ENCODE measurements around the gene PCDHAC2.

PCDHAC2 gene, protein sequence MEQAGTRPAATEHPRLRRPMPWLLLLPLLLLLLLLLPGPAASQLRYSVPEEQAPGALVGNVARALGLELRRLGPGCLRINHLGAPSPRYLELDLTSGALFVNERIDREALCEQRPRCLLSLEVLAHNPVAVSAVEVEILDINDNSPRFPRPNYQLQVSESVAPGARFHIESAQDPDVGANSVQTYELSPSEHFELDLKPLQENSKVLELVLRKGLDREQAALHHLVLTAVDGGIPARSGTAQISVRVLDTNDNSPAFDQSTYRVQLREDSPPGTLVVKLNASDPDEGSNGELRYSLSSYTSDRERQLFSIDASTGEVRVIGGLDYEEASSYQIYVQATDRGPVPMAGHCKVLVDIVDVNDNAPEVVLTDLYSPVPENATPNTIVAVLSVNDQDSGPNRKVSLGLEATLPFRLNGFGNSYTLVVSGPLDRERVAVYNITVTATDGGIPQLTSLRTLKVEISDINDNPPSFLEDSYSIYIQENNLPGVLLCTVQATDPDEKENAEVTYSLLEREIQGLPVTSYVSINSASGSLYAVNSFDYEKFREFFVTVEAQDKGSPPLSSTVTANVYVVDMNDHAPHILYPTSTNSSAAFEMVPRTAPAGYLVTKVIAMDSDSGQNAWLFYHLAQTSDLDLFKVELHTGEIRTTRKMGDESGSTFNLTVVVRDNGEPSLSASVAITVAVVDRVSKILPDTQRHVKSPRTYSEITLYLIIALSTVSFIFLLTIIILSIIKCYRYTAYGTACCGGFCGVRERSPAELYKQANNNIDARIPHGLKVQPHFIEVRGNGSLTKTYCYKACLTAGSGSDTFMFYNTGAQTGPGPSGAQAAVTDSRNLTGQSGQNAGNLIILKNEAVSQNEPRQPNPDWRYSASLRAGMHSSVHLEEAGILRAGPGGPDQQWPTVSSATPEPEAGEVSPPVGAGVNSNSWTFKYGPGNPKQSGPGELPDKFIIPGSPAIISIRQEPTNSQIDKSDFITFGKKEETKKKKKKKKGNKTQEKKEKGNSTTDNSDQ

DNA sequence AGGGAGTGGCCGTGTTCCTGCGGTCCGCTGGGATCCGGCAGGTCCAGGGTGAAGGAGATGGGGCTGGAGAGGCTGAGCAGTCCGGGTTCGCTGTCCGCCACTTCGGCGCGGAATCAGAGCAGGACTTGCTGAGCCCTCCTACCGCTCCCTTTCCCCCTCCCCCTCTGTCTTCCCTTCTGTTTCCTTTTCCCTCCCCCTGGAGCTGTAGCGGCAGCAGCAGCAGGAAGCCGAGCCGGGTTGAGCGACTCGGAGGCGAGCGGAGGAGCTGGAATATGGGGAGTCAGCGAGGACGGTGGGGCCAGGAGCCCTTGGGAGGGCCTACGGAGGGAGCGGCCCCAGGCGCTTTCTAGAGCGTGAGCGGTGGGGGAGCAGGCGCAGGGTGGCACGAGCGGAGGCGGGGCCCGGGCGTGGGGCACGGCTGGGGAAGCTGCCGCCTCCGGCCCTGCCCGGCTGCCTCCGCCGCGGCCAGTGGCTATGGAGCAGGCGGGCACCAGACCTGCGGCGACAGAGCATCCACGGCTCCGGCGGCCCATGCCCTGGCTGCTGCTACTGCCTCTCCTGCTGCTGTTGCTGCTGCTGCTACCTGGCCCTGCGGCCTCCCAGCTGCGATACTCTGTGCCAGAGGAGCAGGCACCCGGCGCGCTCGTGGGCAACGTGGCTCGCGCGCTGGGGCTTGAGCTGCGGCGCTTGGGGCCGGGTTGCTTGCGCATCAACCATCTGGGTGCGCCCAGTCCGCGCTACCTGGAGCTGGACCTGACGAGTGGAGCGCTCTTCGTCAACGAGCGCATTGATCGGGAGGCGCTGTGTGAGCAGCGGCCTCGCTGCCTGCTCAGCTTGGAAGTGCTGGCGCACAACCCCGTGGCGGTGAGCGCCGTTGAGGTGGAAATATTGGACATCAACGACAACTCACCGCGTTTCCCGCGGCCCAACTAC, at the start of gene PCDHAC2:
PCDHAC2 (plus strand) TSS at position 184 of the 933 bp plus-strand sequence; CDS start at position 475, 291 bp downstream.
- FAIRE-seq, result no peak

DNA sequence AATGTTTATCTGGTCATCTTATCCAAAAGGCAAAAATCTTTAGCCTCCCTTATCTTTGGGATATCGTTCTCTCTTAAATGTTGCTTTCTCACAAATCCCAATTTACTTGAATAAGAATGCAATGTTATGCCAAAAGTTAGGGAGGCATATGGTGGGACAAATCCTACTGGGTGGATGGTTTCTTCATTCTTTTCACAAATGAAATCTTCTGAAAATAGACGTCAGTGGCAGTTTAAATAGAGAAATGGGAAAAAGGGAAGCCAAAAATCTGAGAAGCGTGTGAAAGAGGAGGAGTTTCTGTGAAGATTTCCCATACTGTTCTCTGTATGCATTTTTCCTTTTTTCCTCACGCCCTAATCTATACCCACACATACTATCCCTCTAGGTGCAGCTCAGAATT, 42.7 kb upstream of the PCDHAC2 start:
- FAIRE-seq, result no peak

DNA sequence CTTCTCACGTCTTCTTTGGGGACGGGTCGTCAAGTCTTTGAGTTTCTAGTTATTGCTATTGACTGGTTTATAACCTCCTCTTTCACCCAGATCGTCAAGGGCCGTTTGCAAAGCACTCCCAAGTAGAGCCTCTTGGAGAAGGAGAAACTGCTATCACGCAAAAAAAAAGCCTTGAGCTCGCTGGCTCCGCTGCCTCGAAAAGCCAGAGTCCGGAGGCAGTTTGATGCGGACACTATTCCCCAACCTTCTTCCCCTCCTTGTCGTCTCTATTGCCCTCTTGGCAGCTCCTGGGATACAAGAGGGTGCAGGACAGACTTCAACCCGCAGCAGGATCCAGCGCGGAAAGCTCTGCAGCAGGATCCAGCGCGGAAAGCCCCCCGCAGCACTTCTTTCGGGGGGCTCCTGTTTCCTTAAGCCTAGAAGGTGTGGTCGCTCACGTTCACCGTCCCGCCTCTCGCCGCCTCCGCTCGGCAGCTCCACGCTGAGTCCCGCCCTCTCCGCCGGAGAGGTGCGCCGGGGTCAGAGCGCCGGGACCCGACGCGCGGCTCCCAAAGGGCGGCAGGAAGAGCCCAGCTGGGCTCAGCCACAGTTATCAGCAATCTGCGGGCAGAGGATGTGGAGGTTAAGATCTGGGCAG, 40.4 kb upstream of the PCDHAC2 start, which contains the start of gene PCDHAC1:
PCDHAC1 (plus strand) TSS at position 494 of the 637 bp plus-strand sequence. CDS start 594 bp downstream, outside the sequence.
- no peak for FAIRE-seq

DNA sequence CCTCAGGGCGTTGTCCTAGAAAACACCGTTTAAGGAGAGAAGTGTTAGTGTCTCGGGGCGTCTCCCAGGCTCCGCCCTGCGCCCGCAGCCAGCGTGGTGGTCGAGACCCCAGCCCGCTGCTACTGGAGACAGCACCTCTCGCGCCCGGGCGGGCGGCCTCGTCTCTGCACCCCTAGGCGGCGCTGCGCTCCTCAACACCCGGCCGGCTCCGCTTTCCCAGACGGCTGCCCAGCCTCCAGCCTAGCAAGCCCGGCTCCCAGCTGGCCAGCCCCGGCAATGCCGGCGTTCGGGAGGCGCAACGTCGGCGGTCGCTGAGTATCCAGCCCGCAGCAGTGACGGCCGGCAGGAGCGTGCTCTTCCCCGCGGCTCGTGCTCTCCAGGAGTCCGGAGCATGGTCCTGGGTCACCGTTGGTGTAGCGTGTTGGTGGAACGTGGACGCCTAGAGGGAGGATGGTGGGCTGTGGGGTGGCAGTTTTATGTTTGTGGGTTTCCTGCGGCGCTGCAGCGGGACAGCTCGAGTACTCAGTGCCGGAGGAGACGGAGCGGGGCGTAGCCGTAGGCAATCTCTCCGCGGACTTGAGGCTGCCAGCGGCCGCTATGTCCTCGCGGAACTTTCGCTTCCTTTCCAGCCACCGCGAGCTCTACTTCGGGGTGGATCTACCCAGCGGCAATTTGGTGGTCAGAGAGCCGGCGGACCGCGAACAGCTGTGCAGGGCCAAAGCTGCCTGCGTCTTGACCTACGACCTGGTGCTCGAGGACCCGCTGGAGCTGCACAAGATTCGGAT, 39.6 kb upstream of the PCDHAC2 start:
- no peak for FAIRE-seq

DNA sequence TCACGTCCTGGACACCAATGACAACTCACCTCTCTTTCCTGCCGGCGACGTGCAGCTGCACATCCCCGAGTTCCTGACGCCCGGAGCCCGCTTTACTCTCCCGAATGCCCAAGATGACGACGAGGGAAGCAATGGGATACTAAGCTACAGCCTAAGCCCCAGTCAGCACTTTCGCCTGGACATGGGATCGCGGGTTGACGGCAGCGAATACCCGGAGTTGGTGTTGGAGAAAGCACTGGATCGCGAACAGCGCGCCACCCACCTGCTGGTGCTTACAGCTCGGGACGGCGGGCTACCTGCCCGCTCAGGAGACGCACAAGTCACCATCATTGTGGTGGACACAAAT, 39.1 kb upstream of the PCDHAC2 start:
- FAIRE-seq, result no peak

DNA sequence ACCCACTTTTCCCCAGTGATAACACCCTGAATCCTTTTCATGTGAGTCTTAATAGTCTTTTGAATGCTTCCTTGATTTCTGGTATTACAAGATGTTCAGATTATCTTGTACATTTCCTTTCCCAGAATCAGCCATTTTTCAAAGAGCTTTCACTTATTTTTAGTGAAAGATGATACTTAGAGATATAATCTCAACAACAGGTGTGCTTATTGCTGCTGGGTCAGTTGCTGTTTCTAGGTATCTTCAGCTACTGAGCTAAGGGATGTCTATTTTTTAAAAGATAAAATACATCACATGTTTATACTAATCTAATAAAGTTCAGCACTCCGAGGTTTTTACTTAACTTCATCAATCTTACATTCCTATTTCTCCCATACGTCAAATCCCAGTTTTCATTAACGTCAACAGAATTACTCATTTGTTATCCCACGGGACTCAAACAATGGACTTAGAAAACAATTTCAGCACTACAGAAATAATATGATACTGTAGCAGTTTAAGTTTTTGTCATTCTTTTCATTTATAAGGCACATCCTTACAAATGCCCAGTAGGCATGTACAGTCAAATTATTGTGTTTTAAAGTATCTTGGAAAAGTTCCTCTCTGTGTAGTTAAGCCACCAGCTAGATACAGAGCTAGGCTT, 31.2 kb upstream of the PCDHAC2 start:
- no peak for FAIRE-seq

DNA sequence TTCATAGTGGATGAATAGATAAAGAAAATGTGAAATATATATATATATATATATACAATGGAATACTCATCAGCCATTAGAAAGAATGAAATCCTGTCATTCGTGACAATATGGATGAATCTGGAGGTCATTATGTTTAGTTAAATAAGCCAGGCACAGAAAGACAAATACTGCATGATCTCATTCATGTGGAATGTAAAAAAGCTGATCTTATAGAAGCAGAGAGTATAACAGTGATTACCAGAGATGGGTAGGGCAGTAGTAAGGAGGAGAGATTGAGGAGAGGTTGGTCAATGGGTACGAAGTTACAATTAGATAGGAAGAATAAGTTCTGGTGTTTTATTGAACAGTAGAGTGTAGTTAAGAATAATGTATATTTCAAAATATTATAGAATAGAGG, 19.7 kb upstream of the PCDHAC2 start:
- FAIRE-seq, result no peak

DNA sequence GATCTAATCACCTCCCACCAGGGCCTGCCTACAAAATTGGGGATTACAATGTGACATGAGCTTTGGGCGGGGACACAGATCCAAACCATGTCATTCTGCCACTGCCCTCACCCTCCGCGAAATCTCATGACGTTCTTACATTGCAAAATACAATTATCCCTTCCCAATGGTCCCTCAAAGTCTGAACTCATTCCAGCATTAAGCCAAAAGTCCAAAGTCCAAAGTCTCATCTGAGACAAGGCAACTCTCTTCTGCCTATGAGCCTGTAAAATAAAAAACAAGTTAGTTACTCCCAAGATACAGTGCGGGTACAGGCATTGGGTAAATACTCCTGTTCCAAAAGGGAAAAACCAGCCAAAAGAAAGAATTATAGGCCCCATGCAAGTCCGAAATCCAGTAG, 14.6 kb upstream of the PCDHAC2 start:
- FAIRE-seq, result no peak

DNA sequence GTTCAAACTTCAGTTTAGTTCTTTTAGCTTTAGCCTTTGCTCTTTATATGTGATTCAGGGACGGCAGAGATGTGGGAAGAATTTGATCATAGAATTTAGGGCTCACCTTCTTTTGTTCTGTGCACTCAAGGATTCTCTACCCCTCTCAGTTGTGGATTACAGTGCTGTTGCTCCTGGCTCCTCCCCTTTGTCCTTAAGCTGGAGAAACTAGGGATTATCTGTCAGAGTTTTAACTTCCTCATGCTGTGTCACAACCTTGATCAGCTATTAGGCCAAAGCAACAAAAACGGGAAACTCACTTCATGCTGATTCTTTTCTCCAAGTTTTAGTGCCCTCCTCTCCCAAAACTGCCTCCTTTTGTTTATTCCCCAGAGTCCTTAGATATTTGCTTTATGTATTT, 13.0 kb upstream of the PCDHAC2 start:
- FAIRE-seq, result no peak

DNA sequence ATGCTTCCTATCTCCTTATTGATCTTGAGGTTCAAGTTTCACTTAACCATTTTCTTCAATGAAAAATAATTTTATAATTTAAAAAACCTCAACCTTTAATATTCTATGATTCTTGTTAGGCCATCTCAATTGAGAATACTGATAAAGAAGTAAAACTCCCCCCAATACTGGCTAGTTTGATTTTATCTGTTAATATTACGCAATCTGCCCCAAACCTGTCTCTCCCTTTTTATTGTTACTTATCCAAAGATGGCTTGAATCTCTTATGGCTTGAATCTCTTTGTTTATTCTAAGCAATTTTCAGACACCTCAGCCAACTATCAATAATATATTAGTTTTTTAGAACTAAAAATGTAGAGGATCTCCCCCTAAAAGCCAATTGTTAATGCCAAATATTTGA, 4.1 kb upstream of the PCDHAC2 start:
- no peak for FAIRE-seq

DNA sequence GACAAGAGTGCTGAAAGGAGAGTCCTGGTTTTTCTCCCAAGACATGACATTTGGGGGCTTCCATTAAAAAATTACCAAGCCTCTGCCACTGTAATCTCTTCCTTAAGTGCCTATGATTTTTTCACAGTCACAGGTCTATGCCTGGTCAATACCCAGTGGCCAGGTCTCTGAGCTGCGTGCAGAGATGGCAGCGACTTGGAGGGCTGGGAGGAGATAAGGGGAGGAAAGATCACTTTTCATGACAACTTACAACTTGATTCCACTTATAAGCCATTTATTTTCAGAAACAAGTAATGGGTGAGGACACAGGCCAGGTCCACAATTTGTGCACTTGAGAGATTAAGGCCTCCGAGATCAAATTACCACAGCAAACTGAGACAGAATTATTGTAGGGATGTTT, 1.9 kb upstream of the PCDHAC2 start:
- FAIRE-seq, result no peak

DNA sequence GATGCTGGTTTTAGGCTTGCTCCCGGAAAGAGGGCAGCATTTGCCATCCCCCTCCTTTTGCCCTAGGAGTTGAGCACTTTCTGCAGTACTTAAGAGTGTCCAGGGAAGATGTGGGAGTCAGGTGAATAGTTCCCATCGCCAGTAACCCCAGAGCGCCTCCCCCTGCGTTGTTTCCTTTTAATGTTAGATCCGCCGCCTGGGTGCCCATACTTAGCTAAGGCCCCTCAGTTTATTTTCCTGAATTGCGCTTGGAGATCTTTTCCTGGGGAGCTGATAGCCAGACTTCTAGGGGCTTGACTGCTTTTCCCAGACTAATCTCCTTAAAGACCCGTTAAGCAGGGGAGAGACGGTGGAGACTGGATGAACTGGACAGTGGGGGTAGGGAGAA, 377 bp upstream of the PCDHAC2 start:
- no peak for FAIRE-seq

DNA sequence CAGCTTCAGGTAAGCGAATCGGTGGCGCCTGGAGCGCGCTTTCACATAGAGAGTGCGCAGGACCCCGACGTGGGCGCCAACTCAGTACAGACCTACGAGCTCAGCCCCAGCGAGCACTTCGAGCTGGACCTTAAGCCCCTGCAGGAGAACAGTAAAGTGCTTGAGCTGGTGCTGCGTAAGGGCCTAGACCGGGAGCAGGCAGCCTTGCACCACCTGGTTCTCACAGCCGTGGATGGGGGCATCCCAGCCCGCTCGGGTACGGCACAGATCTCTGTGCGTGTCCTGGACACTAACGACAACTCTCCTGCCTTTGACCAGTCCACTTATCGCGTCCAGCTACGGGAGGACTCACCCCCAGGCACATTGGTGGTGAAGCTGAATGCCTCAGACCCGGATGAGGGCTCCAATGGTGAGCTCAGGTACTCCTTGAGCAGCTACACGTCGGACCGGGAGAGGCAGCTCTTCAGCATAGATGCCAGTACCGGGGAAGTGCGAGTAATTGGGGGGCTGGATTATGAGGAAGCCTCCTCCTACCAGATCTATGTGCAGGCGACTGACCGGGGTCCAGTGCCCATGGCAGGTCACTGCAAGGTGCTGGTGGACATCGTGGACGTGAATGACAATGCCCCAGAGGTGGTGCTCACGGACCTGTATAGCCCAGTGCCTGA, 1.1 kb downstream of the PCDHAC2 start:
- no peak for FAIRE-seq

DNA sequence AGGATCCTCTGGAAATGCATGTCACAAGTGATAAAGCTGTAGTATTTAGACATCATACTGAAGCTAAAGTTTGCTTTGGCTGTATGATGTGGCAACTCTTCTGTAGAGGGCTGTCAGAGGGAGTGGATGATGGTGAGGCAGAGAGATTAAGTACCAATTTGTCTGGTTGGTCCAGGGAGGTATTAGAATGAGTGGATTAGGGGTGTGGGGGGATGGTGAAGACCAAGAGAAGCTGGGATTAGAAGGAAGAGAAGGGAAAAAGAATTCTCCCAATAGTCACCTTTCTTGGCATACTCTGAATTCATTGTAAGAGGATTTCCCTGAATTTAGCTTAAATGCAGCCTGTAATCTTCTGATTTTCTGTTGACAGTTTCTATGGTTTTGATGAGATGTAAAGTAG, 3.6 kb downstream of the PCDHAC2 start:
- no peak for FAIRE-seq

DNA sequence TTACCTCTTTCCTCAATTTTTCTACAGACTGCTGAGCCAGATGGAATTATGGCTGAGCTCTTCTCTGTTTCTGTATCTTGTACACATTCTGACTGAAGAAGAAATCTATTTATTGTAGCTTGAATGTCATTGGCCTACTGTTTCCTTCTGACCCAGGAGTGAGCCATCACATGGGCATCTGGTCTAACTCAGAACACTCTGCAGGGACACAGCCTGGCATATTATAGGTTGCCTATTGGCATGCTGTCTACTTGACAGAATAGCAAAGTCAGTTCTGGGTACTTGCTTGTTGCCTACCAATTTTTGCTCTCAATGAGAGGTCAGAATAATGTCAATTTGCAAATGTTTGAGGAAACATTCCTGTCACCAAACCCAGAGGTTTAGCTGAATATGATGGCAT, 7.3 kb downstream of the PCDHAC2 start:
- FAIRE-seq, result no peak

DNA sequence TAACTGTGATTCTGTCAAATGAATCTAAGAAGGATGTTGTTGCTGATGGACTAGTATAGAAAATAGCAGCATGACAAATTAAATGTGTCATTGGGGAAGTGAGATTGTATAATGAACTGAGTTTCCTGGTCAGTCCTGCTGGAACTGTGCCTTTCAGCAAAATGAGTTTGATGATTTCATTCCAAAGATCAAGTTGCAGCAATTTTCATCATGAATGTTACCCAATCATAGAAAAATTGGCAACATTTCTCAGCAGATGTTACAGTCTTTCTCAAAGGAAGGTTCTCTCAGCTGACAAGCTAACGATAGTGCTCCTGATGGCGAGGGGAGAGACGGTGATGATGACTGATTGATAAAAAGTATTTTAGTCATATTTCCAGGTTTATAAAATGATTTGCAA, 10.7 kb downstream of the PCDHAC2 start:
- no peak for FAIRE-seq

DNA sequence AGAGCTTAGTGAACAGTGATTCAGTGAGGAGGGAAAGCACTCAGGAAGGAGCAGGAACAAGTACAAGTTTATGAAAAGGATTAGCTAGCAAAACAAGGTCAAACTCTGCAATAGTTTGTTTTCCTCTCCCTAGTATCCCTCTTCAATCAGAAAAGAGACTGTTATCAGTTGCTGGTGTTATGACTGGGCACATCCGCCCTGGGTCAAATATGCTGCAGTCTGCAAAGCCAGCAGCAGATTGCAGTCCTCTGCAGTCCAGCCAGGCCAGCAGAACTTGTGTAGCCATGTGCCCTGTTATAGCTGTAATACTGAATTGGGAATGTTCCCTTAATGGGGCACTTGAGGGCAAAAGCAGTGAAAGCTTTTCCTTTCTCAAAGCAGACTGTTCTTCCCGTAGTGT, 12.0 kb downstream of the PCDHAC2 start:
- no peak for FAIRE-seq

DNA sequence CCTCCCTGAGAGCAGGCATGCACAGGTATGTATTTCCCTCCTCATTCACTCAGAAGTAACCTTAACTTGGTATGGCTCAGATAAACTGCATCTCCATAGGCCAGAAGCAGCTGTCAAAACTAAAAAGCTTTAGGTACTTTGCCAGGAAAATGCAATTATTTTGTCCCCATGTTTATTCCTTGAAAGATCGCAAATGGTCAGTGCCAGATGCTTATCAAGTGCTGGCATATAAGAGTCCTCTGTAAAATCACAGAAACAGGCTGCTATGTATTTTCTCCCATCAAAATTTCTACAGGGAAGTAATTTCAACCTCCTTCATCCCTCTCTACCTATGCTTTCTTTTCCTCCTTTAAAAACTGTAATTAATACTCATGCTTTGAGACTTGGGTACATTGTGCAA, 12.7 kb downstream of the PCDHAC2 start:
- FAIRE-seq, result no peak

DNA sequence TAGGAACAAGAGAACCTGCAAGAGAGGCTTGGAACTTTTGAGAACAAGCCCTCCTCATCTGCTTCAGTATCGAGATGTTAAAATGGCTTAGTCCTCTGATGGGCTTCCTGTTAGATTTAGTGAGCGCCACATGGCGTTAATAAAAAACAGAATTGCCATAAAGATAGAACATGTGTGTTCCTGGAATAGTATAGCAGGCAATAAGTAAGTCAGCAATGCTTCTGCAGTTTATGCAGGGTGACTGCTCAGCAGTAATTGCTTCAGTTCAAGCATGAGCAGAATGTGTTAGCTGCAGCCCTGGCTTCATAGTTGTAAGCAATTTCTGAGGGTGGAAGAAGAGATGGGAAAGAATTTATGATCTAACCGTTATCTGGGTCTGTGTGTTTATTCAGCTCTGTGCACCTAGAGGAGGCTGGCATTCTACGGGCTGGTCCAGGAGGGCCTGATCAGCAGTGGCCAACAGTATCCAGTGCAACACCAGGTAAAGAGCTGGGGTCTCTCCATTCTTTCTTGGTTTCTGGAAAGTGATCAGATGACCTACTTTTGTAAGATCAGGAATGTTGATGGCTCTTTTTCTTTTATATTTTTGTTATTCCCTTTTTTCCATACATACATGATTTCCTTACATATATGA, 15.9 kb downstream of the PCDHAC2 start:
- FAIRE-seq, result no peak

DNA sequence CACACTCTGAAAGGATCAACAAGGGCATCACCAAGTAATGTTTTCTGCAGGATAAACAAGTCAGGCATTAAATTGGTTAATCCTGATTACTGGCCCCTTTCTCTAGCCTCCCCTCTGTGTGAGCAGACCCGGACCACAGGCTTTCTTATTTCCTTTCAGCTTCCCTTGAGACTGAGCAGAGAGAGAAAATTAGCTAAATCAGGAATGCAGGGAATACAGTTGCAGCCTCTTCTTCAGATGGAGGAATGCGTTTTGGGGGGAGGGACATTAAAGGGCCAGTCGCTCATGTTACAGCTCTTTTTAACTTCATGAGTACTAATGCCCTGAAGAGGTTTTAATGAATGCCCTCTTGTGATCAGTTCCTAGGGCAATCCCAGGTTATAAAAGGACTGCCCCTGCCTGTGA, 19.8 kb downstream of the PCDHAC2 start:
- no peak for FAIRE-seq
